MCF 10A (cell line): ENCODE results near the gene SEMA5A. TPM values are rescaled to one million over a fixed set of nuclear protein-coding genes. Genes with fewer than 3 reads are reported as not detected.

Experiments
- BruUV-seq: library from RNA; stranded (reverse); fragments of 400-500 nt; replicated peaks from 2 replicates; lab custom pipeline; 2021; lab: Mats Ljungman, UMichigan
- CTCF ChIA-PET: fragments of 300-600 bp; sonication (Branson Sonifier 250); formaldehyde crosslinking; extraction: SDS; loops from one replicate; lab custom pipeline; 2021; ENCODE audit warnings: antibody characterized with exemption, inconsistent platforms; lab: Yijun Ruan, JAX
- POLR2A ChIA-PET: fragments of 300-600, 350-650 bp; sonication (Branson Sonifier 250); formaldehyde crosslinking; extraction: SDS; loops from one replicate; lab custom pipeline; 2020; ENCODE audit warnings: antibody characterized with exemption, inconsistent platforms; lab: Yijun Ruan, JAX
- DNase-seq: peaks from one replicate; pipeline ENCODE4 v3.0.0-alpha.2; 2018; ENCODE audit not compliant: unreplicated experiment
- H3K27ac Mint-ChIP-seq: one replicate; pipeline ENCODE4 v1.8.0; 2022; ENCODE audit warnings: mild to moderate bottlenecking, low read depth, mixed read lengths; ENCODE audit not compliant: unreplicated experiment
- H3K27me3 Mint-ChIP-seq: one replicate; pipeline ENCODE4 v1.8.0; 2022; ENCODE audit warnings: mixed read lengths; ENCODE audit not compliant: insufficient read depth, unreplicated experiment
- H3K36me3 Mint-ChIP-seq: one replicate; pipeline ENCODE4 v1.8.0; 2022; ENCODE audit warnings: mild to moderate bottlenecking, moderate library complexity, mixed read lengths; ENCODE audit not compliant: insufficient read depth, unreplicated experiment
- H3K4me1 Mint-ChIP-seq: one replicate; pipeline ENCODE4 v1.8.0; 2022; ENCODE audit warnings: mixed read lengths; ENCODE audit not compliant: insufficient read depth, unreplicated experiment
- H3K4me3 Mint-ChIP-seq: one replicate; pipeline ENCODE4 v1.8.0; 2022; ENCODE audit warnings: mild to moderate bottlenecking, moderate library complexity, mixed read lengths; ENCODE audit not compliant: unreplicated experiment
- H3K9me3 Mint-ChIP-seq: one replicate; pipeline ENCODE4 v1.8.0; 2022; ENCODE audit warnings: mixed read lengths; ENCODE audit not compliant: unreplicated experiment
- CTCF ChIP-seq: fragments of 200-600 bp; IDR thresholded peaks from one replicate; pipeline ENCODE4 v1.8.0; 2022; ENCODE audit warnings: antibody characterized with exemption, mild to moderate bottlenecking; ENCODE audit not compliant: unreplicated experiment
- intact Hi-C: fragments of 100-400 bp; cut with micrococcal nuclease; formaldehyde crosslinking; loops from 2 replicates; pipeline ENCODE4 v1.14.1; 2022
- total RNA-seq: library from RNA; stranded (reverse); gene quantifications from 2 replicates; pipeline ENCODE4 v1.2.3, GENCODE V29; 2022

SEMA5A gene
- total RNA-seq, 1 experiment from 2014 or later, result 1.2 TPM

DNA sequence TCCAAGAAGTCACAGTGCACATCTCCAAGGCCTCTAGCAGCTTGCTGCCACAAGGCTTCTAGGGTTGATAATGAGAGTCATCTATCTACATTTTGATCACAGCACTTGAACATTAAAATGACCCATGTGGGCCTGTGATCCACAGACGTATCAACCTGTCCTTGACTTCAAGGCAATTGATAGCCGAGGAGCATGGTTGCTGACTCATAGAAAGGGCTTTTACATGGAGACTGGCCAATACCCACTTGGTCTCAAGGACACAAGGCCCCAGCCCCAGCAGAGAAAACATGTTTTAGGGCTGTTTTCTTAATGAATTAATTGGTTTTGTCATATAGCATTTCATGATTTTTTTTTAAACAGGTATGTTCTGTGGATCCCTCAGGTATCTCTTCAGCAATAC is 314.0 kb downstream of the SEMA5A start:
- Mint-ChIP-seq H3K4me3 (no peak overlapping the region), H3K9me3 (no peaks in the 10 kb centered on the region), H3K4me1 (no peaks in the 10 kb centered on the region), H3K27ac (no peak overlapping the region), H3K27me3 (no peaks in the 10 kb centered on the region), H3K36me3 (no peaks in the 10 kb centered on the region)
- BruUV-seq, result no TSS peak
- POLR2A ChIA-PET, result no interaction called here
- no peak for TF ChIP-seq CTCF
- CTCF ChIA-PET, result interaction anchor here (0.6 kb wide), 1 partner anchor 10 kb away, joined by 4 read pairs; no protein-coding TSS in a partner anchor
- intact Hi-C loops, result no loop called here
- no peak for DNase-seq

- POLR2A ChIA-PET, result no interaction called here
- H3K27me3 Mint-ChIP-seq, result no peaks in the 10 kb centered on the region
These were observed 315.5 kb downstream of the SEMA5A start for GRCh38 chr5:9230355-9230754.

GRCh38 chr5:9226016-9226536 is 319.8 kb downstream of the SEMA5A start:
- Mint-ChIP-seq H3K27ac (no peak overlapping the region), H3K4me1 (no peaks in the 10 kb centered on the region), H3K36me3 (no peaks in the 10 kb centered on the region), H3K9me3 (no peaks in the 10 kb centered on the region), H3K4me3 (no peak overlapping the region), H3K27me3 (no peaks in the 10 kb centered on the region)
- BruUV-seq, result no TSS peak
- ChIA-PET CTCF (no interaction called here), POLR2A (interaction anchor here (0.6 kb wide), 1 partner anchor 312 kb away, joined by 3 read pairs; no protein-coding TSS in a partner anchor)
- TF ChIP-seq CTCF, result no peak
- intact Hi-C loops, result no loop called here
- no peak for DNase-seq

More at GRCh38 chr5:9230355-9230754, 315.5 kb downstream of the SEMA5A start:
- intact Hi-C loops, result no loop called here
- no peak for DNase-seq
- CTCF ChIA-PET, result no interaction called here
- H3K27ac Mint-ChIP-seq, result no peak overlapping the region
- TF ChIP-seq CTCF, result no peak
- BruUV-seq, result no TSS peak
- no peaks in the 10 kb centered on the region for H3K9me3 Mint-ChIP-seq
- no peaks in the 10 kb centered on the region for H3K4me1 Mint-ChIP-seq
- no peaks in the 10 kb centered on the region for H3K36me3 Mint-ChIP-seq
- H3K4me3 Mint-ChIP-seq, result no peak overlapping the region

- POLR2A ChIA-PET, result no interaction called here
These were observed 323.6 kb downstream of the SEMA5A start for GRCh38 chr5:9222054-9222976.

More at GRCh38 chr5:9222054-9222976, 323.6 kb downstream of the SEMA5A start:
- no peaks in the 10 kb centered on the region for H3K4me1 Mint-ChIP-seq
- H3K27me3 Mint-ChIP-seq, result no peaks in the 10 kb centered on the region
- TF ChIP-seq CTCF, result no peak
- no peaks in the 10 kb centered on the region for H3K9me3 Mint-ChIP-seq
- H3K27ac Mint-ChIP-seq, result no peak overlapping the region
- H3K4me3 Mint-ChIP-seq, result no peak overlapping the region
- intact Hi-C loops, result no loop called here
- no peak for DNase-seq
- CTCF ChIA-PET, result interaction anchor here (0.8 to 1.5 kb wide), 2 partner anchors 15 to 1215 kb away, joined by 3 to 4 read pairs; no protein-coding TSS in a partner anchor
- BruUV-seq, result no TSS peak
- no peaks in the 10 kb centered on the region for H3K36me3 Mint-ChIP-seq
